ENCODE results near the gene TMEM156.

DNA sequence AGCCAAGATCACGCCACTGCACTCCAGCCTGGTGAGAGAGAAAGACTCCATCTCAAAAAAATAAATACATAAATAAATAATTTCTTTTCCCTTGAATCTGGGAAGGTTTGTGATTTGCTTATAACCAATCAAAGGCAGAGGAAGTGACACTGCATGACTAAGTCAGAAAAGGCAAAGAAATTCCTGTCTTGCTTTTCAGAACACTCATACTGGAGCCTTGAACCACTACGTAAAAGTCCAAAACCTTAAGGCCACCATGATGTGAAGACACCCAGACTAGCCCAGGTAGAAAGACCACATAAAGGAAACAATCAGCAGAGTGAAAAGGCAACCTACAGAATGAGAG is 36.6 kb downstream of the TMEM156 start:
- TF ChIP-seq GATA2 (IDR thresholded peaks at IDR 0.05; ENCODE audit: low read depth, low read length) (no peak), GATA3 (IDR thresholded peaks at IDR 0.05; ENCODE audit: low read depth, low read length) (no peak)
